Endodermal cell (in vitro differentiated cells): ENCODE measurements around the gene CNBD2. TPM values are rescaled to one million over a fixed set of nuclear protein-coding genes. Genes with fewer than 3 reads are reported as not detected.

Source experiments
- DNase-seq: peaks from one replicate; pipeline ENCODE4 v3.0.0-alpha.2; 2017
- H3K27ac ChIP-seq: 2 replicates; pipeline ENCODE4 v1.5.1; 2013; ENCODE audit warnings: mild to moderate bottlenecking, low read depth, low read length, moderate library complexity
- H3K27me3 ChIP-seq: 2 replicates; pipeline ENCODE4 v1.6.1; 2013; ENCODE audit warnings: mild to moderate bottlenecking, low read length, moderate library complexity; ENCODE audit not compliant: insufficient read depth, control insufficient read depth, poor library complexity, severe bottlenecking
- H3K36me3 ChIP-seq: 2 replicates; pipeline ENCODE4 v1.7.0; 2013; ENCODE audit warnings: mild to moderate bottlenecking, low read length, moderate library complexity; ENCODE audit not compliant: control insufficient read depth, insufficient read depth
- H3K4me1 ChIP-seq: one replicate; pipeline ENCODE4 v1.7.0; 2013; ENCODE audit warnings: low read length; ENCODE audit not compliant: control insufficient read depth, insufficient read depth
- H3K4me3 ChIP-seq: 2 replicates; pipeline ENCODE4 v1.5.1; 2013; ENCODE audit warnings: mild to moderate bottlenecking, low read length, moderate library complexity
- H3K9ac ChIP-seq: 2 replicates; pipeline ENCODE4 v1.6.1; 2013; ENCODE audit warnings: mild to moderate bottlenecking, low read length, moderate library complexity; ENCODE audit not compliant: poor library complexity, severe bottlenecking; ENCODE audit errors: extremely low read depth
- H3K9me3 ChIP-seq: 2 replicates; pipeline ENCODE4 v1.6.1; 2013; ENCODE audit warnings: mild to moderate bottlenecking, low read length, moderate library complexity; ENCODE audit not compliant: control insufficient read depth
- H3K27ac Mint-ChIP-seq: 2 replicates; pipeline ENCODE4 v1.8.0; 2020; ENCODE audit warnings: mixed read lengths
- H3K27me3 Mint-ChIP-seq: 2 replicates; pipeline ENCODE4 v1.8.0; 2021; ENCODE audit warnings: mild to moderate bottlenecking, mixed read lengths; ENCODE audit not compliant: insufficient read depth
- H3K36me3 Mint-ChIP-seq: 2 replicates; pipeline ENCODE4 v1.8.0; 2020; ENCODE audit warnings: low read depth, mixed read lengths
- H3K4me1 Mint-ChIP-seq: 2 replicates; pipeline ENCODE4 v1.8.0; 2020; ENCODE audit warnings: mixed read lengths
- H3K4me3 Mint-ChIP-seq: 2 replicates; pipeline ENCODE4 v1.8.0; 2020; ENCODE audit warnings: mild to moderate bottlenecking, moderate library complexity, mixed read lengths
- H3K9me3 Mint-ChIP-seq: 2 replicates; pipeline ENCODE4 v1.8.0; 2020; ENCODE audit warnings: mild to moderate bottlenecking, mixed read lengths
- CTCF ChIP-seq: fragments of 200-600 bp; sonication (generic); conservative IDR thresholded peaks from 2 replicates; pipeline ENCODE4 v1.5.0; 2021; ENCODE audit warnings: antibody characterized with exemption, mild to moderate bottlenecking
- WGBS, 2 experiments: methylation state at CpG; one replicate each; pipeline versions ENCODE4 v1.1.5 to v1.1.7; 2013; ENCODE audit warnings: missing lambda C conversion rate in 2 of 2, mixed read lengths in 1 of 2; ENCODE audit not compliant: insufficient coverage in 1 of 2, insufficient read length in 1 of 2; 5-methylcytosine and 5-hydroxymethylcytosine counted together
- total RNA-seq, 2 donors: library from RNA; stranded (reverse); fragmentation: NEBNext Ultra II Directional in 1 of 2; extraction: Animal tissue kit (Norgen Biotek cat#: 25700) in 1 of 2; gene quantifications; 2 replicates in 1 of 2; 3 replicates in 1 of 2; pipeline ENCODE4 v1.2.1, GENCODE V29; 2021

CNBD2 gene
- total RNA-seq, 2 donors from 2014 or later = 1.3 to 1.9 TPM

- H3K9me3 Mint-ChIP-seq = peaks cover 10% of the 10 kb centered on the region
- H3K27ac Mint-ChIP-seq = no peak overlapping the region
- no peak for TF ChIP-seq CTCF
- H3K4me3 ChIP-seq = no peak overlapping the region
- WGBS, 2 experiments = 87% methylated on average over 2 of the region's 2 CpGs; no CpG with 5 or more reads in 1 of the 2 experiments
- H3K36me3 ChIP-seq = no peaks in the 10 kb centered on the region
- no peak overlapping the region for H3K4me3 Mint-ChIP-seq
- peaks cover 2% of the 10 kb centered on the region for H3K27me3 Mint-ChIP-seq
- no peaks in the 10 kb centered on the region for H3K36me3 Mint-ChIP-seq
- peaks cover 9% of the 10 kb centered on the region for H3K9me3 ChIP-seq
- no peak for DNase-seq
- peaks cover 3% of the 10 kb centered on the region for H3K4me1 Mint-ChIP-seq
- no peaks in the 10 kb centered on the region for H3K4me1 ChIP-seq
- H3K27ac ChIP-seq = no peak overlapping the region
- H3K27me3 ChIP-seq = no peaks in the 10 kb centered on the region
- H3K9ac ChIP-seq = no peak overlapping the region
These were observed 3.6 kb downstream of the CNBD2 start for GRCh38 chr20:35971981-35972380.

GRCh38 chr20:35972462-35972861 is 4.1 kb downstream of the CNBD2 start:
- Histone ChIP-seq H3K9ac (no peak overlapping the region), H3K27me3 (no peaks in the 10 kb centered on the region), H3K27ac (no peak overlapping the region), H3K4me3 (no peak overlapping the region), H3K36me3 (no peaks in the 10 kb centered on the region), H3K9me3 (peaks cover 9% of the 10 kb centered on the region), H3K4me1 (no peaks in the 10 kb centered on the region)
- H3K4me3 Mint-ChIP-seq = no peak overlapping the region
- no peaks in the 10 kb centered on the region for H3K36me3 Mint-ChIP-seq
- peaks cover 10% of the 10 kb centered on the region for H3K9me3 Mint-ChIP-seq
- peaks cover 2% of the 10 kb centered on the region for H3K27me3 Mint-ChIP-seq
- DNase-seq = no peak
- WGBS, 2 experiments = 94 to 98% methylated on average over 4 of the region's 4 CpGs
- TF ChIP-seq CTCF = no peak
- H3K27ac Mint-ChIP-seq = no peak overlapping the region
- H3K4me1 Mint-ChIP-seq = peaks cover 3% of the 10 kb centered on the region

- Mint-ChIP-seq H3K27me3 (peaks cover 2% of the 10 kb centered on the region), H3K4me1 (no peaks in the 10 kb centered on the region), H3K9me3 (peaks cover 10% of the 10 kb centered on the region), H3K36me3 (no peaks in the 10 kb centered on the region), H3K4me3 (no peak overlapping the region), H3K27ac (no peak overlapping the region)
- no peak overlapping the region for H3K27ac ChIP-seq
- no peak for DNase-seq
- WGBS, 2 experiments = 85 to 86% methylated on average over 4 of the region's 4 CpGs
- H3K4me3 ChIP-seq = no peak overlapping the region
- no peaks in the 10 kb centered on the region for H3K27me3 ChIP-seq
- no peak for TF ChIP-seq CTCF
- peaks cover 9% of the 10 kb centered on the region for H3K9me3 ChIP-seq
- no peaks in the 10 kb centered on the region for H3K4me1 ChIP-seq
- no peaks in the 10 kb centered on the region for H3K36me3 ChIP-seq
- no peak overlapping the region for H3K9ac ChIP-seq
These were observed 5.9 kb downstream of the CNBD2 start for GRCh38 chr20:35974256-35974655.
